GM19324 (cell line): Measurements from ENCODE around the gene CABLES1.
"Not testable (repeated sequence)": the region's sequence is repeated elsewhere in the genome, so short reads cannot be mapped to it uniquely, and the experiment has no call there.

Experiments used
- ATAC-seq: cut with Tn5 transposase; IDR thresholded peaks from one replicate; pipeline ENCODE4 v1.9.1; 2021; ENCODE audit warnings: mild to moderate bottlenecking, moderate library complexity; ENCODE audit not compliant: unreplicated experiment, low FRiP score

The CABLES1 gene

DNA sequence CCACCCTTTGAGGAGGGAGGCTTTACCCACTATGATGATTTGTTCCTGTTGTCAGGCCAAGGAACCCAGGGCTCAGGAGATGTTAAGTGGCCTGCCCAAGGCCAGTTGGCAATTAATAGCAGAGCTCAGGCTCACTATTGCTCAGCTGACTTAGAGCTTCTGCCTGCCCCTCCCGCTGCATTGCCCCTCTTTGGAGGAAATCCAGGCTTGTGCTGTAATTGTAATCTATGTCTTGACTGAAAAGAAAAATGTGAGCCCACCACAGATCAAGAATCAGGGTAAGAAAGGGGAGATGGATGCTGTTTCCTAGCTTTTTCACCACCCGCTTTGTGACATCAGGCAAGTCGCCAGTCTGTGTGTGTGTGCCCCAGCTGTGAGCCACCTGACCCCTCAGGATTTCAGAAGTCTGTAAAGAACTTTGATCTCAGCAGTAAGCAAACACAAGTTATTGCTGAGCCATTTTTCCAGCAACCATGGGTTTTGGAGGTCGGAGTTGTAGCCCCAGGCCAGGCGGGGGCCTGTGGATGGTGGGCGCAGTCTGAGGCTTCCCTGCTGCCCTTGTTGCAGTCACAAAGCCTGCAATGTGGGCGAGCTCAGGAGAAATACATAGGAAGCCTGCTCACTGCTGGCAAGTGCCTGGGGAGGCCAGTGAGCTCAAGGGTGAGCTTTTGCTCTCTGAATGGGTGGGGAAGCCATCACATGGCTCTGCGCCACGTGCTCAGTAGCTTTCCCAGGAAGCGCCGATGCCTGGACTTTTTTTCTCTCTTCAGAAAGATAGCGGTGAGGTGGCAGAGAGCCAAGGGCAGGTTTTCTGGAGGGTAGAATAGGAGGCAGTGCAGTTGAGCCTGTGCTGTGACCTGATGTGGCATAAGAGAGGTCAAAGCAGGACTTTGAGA, 6.1 kb downstream of the CABLES1 start:
- ATAC-seq = no peak

DNA sequence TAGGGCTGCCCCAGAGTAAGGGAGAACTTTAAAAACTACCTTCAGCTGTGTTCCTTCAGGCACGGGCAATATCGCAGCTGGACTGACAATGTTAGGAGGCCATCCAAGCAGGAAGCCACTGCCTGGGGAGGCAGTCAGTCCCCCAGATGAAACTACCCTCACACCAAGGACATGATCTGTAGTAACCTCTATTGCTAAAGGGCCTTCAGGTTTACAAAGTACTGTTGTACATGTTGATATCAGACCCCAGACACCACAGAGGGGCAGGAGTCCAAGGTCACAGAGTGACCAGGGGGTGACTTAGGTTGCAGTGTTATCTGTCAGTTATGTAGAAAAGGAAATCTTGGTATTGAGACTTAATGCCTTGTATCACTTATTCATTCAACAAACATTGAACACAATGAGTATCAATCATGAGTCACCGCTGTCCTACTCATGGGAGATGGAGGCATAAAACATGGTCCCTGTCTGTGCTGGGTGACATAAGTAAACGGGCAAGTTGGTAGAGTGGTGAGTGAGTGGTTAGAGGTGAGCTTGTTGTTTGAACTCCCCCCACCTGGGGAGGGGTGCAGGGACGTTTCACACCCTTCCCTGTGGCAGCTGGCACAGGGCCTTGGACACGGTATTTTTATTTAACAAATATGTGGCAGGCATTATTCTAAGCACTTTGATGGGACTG, 7.1 kb downstream of the CABLES1 start:
- ATAC-seq = no peak

DNA sequence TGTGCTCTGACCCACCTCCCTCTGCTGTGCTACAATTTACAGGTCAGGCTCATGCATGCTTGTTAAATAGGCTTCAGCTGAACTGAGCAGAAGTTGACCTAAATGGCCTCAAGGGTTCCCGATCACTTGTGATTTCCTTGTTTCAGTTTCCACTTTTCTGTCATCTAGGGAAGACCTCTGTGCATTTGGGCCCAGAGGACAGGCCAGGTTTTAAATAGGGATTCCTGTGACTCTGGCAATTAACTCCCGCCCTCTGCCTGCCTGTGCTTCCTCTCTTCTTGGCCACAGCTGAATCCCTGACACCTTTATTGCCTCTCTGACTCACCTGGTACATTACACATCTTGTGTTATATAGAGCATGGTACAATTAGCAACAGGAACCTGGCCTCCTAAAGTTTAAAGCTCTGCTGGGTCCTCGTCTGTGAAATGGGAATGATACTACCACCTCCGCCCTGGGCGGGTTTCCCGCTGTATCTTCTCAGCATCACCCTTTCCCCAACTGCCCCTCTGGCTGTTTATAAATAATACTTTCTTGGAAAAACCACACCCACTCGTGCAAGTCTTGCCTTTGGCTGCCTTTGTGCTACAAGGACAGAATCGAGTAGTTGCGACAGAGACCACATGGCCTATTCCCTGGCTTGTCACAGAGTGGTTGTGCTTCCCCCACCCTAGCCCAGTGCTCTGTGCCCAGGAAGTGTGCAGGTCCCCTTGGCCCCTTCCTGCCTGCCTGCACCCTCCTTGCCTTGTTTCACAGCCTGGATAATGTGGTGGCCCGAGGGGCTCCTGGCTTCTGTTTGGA, 7.9 kb downstream of the CABLES1 start:
- ATAC-seq = no peak

DNA sequence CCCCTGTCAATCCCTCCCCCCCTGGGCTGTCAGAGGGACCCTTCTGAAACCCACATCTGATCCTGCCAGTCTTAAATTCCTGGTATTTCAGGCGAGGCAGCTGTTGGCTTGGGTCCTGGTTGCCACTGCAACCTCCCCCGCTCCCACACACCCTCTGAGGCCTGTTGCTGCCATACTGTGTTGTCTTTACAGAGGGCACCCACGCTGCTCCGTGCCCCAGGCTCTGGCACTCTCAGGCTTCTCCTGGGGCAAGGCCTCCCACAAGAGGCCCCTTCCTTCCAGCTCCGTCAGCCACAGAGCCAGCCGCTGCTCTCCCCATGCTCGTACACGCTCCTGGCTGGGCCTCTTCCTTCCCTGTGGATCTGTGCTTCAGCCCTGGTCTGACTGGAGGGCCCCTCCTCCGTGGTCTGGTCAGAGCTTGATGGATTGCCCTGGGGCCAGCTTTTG, 8.6 kb downstream of the CABLES1 start:
- no peak for ATAC-seq

DNA sequence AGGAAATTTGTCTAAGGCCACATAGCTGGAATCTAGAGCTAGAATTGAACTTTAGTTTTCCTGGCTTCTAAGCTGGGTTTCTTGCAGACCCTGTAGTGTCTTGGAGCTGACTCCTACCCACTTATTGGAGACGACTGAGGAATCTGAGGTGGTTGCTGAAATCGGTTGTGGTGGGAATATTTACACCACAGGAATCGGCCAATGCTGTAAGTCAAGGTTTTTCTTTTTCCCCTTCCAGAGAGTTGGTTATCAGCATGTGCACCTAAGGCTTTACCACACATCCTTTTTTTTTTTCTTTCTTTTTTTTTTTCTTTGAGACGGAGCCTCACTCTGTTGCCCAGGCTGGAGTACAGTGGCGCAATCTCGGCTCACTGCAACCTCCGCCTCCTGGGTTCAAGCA, 9.4 kb downstream of the CABLES1 start:
- no peak for ATAC-seq

DNA sequence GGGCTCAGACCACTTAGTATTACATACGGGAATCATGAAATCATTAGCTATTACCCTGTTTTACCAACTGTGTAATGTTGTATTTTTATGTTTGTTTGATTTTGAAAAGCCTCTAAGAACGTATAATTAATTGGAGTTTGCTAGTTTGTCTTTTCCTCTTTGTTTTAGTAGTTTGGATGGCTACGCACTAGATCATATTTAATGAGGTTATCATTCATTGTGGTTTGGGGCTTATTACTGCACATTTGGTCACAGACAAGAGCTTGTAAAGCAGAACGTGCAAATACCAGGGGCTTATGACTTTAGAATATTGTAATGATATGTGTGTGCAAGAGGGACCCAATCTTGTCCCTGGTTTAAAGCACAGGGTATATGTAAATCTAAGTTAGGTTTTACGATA, 10.3 kb downstream of the CABLES1 start:
- no peak for ATAC-seq

DNA sequence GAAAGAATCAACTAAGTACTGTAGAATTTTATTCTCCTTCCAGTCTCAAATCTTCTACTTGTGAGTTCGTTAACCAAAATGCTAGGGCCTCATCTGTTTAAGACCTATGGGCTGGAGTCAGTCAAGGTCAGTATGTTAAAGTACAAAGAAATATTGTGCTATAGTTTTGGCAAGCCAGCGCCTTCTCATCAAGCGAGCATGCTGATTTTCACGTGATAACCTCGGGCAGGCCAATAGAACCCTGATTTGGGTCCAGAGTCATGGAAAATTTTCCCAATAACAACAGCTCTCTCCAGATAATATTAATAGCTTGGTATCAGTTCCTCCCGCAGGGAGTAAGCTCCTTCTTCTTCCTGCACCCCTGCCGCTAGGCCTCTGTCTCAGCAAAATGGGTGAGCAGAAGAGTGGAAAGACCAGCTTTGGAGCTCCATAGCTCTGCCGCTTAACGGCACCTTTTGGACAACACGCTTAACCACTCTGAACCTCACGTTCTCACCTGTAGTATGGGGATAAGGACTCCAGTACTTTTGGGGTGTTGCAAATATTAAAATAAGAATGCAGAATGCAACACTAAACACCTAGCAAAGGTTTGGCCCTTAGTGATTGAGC, 11.7 kb downstream of the CABLES1 start:
- no peak for ATAC-seq

DNA sequence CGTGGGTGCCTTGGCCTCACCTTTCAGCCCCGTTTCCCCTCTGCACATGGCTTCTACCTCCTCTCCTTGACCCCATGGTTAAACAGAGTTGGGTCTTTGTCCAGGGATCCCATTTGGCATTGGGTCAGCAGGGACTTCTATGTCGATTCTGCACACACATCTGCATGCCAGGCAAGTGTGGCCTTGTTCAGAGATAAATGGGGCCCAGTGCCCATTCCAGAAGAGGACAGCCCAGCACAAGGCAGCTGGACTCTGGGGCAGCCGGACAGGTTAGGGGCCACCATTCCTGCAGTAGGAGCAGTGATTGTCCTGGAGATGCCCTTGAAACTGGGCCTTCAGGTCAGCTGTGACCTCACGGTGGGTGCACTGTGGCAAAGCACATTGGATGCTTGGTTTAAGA, 13.1 kb downstream of the CABLES1 start:
- no peak for ATAC-seq

DNA sequence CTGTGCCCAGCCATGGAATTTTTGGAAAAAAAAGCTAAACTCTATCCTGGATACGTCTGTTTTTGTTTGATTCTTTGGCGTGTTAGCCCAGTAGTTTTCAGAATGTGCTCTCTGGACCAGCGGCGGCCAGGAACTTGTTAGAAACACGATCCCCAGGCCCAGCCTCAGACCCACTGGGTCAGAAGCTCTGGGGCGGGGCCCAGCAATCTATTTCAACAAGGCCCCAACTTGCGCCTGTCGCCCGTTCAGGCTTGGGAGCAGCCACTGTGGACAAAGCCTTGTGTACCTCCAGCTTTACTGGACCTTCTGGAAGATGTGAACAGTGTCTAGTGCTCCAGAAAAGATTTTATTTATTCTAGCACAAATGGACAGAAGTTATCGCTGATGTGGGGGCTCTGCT, 14.3 kb downstream of the CABLES1 start:
- no peak for ATAC-seq

DNA sequence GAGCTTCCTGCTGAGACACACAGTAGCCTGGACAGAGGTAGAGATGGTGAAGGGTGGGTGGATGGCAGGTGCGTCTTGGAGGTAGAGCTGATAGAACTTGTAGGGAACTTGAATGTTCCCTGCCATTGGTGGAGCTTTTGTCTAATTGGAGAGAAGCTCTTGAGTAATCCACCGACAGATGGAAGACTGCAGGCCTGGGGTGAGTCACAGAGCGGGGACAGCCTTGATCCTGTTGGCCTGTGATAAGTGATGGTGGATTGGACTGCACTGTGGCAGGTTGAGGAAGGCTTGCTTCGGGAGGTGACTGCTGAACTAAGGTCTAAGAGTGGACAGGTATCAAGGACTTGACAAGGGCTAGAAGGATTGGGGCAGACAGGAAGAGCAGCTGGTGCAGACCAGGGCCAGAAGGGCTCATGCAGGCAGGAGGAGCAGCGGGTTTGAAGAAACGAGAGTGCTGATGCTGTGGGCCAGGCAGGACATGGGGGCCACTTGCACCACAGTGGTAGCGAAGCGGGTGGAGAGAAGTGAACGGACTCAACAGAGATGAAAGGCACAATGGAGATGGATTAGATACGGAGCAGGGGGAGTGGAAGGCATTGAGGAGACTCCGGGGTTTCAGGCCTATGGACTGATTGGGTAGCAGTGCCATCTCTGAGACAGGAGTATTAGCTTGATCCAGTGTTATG, 16.3 kb downstream of the CABLES1 start:
- no peak for ATAC-seq

DNA sequence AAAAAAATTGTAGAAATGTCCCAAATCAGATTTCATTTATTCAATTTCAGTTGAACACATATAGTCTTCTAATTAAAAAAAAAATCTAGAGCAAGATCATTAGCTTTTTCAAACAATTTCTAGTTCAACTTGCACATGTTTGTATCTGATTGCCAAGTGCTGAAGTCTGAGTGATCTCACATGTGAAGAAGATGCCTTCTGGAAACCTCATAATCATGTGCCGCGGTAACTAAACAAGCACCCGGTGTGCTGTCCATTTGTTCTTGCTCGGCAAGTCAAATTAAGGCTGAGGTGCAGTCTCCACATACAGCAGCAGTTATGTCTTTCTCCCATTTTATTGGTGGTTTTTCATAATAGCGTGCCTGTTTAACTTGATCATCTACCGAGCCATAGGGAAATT, 18.7 kb downstream of the CABLES1 start:
- no peak for ATAC-seq

DNA sequence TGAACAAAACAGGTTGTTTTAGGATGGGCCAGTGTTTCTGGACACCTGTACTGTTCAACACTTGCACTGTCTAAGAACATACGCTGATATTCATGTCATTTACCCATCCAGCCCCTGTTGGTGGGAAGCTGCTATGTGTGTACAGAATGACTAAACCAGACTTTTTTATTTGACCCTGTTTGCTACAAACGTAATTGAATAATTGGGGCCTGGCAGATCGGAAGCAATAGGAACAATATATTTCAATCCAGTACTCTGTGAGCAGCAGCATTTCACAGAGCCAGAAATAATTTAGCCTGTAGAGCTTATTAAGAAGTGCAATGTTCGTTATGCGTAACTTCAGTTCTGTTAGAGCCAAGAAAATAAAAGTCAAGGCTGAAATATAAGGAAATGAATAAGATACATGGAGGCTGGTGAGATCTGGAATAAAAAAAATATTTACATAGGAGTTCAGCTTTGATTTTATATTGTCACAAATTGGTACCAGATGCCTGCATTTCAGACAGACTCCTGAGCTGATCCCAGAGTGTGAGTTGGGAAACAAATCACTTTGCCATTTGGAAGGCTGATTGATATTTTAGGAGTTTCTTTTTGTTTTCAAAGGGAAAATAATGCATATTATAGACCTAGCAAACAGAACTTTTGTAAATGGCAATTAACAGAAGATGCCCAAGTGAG, 19.7 kb downstream of the CABLES1 start:
- no peak for ATAC-seq

DNA sequence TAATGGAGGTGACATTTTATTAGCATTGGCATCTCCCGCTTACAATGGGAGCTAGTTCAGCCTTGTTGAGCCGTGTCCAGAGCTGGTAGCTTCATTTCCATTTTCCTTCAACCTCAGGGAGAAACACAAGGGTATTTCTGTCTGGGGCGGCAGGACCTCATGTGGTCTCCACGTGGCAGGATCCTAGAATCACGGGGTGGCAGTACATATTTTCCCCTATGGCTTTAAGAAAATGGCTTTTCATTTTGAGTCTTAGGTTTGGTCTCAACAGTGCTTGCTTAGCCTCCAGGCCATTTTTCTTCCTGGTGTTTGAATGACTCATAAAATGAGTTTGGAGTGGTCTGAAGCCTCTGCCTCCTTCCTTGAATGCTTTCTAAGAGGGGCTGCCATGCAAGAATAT, 20.3 kb downstream of the CABLES1 start:
- ATAC-seq = no peak

DNA sequence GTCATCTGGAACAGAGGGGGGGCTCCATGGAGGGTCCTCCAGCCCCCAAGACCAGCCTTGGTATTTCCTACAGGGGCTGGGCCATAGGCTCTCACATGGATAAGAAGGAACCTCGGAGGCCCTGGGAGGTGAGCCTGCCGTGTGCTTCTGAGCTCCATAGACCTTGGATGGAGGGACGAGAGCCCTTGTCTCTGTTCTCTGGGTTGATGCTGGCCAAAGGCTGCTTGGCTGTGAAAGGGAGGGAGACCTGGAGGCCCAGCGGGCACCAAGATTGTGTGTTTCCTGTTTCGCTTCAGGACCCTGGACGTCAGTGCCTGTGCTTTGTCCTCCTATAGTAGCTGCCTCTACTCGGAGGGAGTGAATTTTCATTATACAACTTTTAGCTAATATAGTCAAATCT, 20.8 kb downstream of the CABLES1 start:
- ATAC-seq = no peak

DNA sequence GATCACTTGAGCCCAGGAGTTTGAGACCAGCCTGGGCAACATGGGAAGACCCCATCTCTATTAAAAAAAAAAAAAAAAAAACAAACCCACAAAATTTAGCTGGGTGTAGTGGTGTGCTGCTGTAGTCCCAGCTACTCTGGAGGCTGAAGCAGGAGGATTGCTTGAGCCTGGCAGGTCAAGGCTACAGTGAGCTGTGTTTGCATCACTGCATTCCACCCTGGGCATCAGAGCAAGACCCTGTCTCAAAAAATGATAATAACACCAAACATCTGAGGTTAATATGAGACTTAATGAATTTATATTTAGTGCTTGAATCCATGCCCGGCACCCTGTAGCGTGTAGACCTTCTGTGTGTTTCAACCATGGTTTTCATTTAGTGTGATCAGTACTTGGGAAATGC, 22.8 kb downstream of the CABLES1 start:
- no peak for ATAC-seq

DNA sequence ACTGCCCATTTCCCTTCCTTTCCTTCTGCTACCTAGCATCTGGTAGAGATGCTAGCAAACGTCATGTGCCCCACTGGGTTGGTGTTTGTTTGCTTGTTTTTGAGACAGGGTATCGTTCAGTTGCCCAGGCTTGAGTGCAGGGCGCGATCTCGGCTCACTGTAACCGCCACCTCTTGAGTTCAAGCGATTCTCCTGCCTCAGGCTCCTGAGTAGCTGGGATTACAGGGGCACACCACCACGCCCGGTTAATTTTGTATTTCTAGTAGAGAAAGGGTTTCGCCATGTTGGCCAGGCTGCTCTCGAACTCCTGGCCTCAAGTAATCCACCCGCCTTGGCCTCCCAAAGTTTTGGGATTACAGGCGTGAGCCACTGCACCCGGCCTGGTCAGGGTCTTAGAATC, 23.6 kb downstream of the CABLES1 start:
- not testable (repeated sequence) for ATAC-seq

DNA sequence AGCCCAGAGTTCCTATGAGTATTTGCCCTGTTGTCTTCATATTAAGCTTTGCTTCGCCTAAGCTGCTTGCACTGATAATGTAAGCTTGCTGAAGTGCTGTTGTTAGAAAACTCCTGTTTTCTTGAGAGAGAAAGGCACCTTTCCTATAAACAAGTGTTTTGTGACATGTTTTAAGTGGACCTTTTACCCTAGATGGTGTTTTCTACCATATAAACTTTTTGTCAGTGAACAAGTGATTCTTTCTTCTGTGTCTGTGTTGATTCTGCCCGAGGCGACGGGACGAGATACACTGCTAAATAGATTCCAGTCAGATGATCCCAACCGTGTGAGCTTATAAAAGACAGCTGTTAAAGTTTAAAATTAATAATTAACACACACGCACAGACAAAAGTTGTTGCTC, 24.1 kb downstream of the CABLES1 start:
- no peak for ATAC-seq

DNA sequence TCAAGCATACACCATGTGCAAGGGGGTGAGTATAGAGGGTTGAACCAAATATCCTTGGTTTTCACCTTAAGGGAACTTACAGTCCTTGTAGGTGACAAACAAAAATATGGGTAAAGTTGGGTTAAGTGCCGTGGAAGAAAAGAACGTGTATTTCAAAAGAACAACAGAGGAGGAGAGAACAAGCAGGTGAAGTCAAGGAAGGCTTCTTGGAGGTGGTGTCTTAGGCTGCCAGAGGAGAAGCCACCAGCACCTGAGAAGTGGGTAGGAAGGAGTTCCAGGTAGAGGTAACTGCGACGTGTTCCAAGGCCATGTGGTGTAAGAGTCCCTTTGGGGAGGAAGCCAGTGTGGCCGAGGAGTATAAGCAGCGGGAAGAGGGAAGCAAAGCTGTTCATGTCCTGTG, 27.2 kb downstream of the CABLES1 start:
- no peak for ATAC-seq

DNA sequence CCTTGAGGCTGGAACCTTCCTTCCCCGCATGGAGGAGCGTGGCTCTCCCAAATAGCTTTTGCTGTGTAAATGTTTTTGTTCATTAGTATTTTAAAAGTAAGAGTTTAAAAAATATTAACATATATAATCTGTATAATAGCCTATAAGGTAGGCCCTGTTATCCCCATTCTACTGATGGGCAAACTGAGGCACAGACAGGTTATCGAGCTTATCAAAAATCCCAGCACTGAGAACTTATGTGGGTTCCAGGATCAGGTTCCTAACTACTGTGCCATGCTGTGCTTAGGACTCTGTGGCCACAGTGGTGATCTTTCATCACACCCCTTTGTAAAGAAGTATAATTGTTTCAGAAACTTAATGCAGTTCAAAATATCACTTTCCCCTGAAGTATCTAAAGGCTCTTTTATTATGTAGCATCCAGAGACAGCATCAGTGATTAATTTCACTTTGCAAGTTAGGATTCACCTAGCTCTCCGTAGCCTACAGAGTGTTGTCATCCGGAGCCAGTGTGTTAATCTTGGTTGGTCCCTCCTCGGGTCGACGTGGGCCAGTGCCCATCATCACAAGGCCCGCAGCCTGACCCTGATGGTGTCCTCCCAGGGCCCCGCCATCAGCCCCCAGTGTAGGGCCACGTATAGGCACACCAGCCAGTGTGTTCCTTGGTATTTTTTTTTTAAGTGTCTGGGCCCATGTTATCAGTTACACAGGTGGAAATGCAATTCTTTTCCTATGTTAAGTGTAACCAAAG, 28.7 kb downstream of the CABLES1 start:
- no peak for ATAC-seq
